GM21381 (cell line): ENCODE measurements around the gene BMP3.
A peak's percentile ranks its signal among the peaks of the same experiment; 100 is the strongest.

Experiments used
- ATAC-seq: cut with Tn5 transposase; IDR thresholded peaks from one replicate; pipeline ENCODE4 v1.9.1; 2021; ENCODE audit warnings: mild to moderate bottlenecking, moderate library complexity; ENCODE audit not compliant: unreplicated experiment

The BMP3 gene

GRCh38 chr4:81040012-81040659 lies 9.6 kb downstream of the BMP3 start:
- ATAC-seq, result no peak

- ATAC-seq, result no peak
These were observed 12.3 kb downstream of the BMP3 start for GRCh38 chr4:81042578-81043365.

GRCh38 chr4:81049330-81049729 lies 18.8 kb downstream of the BMP3 start:
- ATAC-seq, result no peak

- ATAC-seq, result no peak
These were observed 19.4 kb downstream of the BMP3 start for GRCh38 chr4:81049907-81050306.

- ATAC-seq, result peak; percentile 99
These were observed 21.9 kb downstream of the BMP3 start for GRCh38 chr4:81052119-81053068.

GRCh38 chr4:81058621-81059020 lies 28.1 kb downstream of the BMP3 start:
- no peak for ATAC-seq

GRCh38 chr4:81060587-81061343 lies 30.3 kb downstream of the BMP3 start:
- no peak for ATAC-seq

- ATAC-seq, result no peak
These were observed 30.8 kb downstream of the BMP3 start for GRCh38 chr4:81061344-81061730.

GRCh38 chr4:81062001-81062400 lies 31.5 kb downstream of the BMP3 start:
- no peak for ATAC-seq

GRCh38 chr4:81065446-81065845 lies 34.9 kb downstream of the BMP3 start:
- no peak for ATAC-seq

- ATAC-seq, result peak; percentile 97
These were observed 39.3 kb downstream of the BMP3 start for GRCh38 chr4:81069706-81070331.

- no peak for ATAC-seq
These were observed 40.5 kb downstream of the BMP3 start for GRCh38 chr4:81071013-81071412.

- ATAC-seq, result no peak
These were observed 50.6 kb downstream of the BMP3 start for GRCh38 chr4:81081156-81081555.

GRCh38 chr4:81084029-81084428 lies 53.5 kb downstream of the BMP3 start:
- no peak for ATAC-seq

- no peak for ATAC-seq
These were observed 54.1 kb downstream of the BMP3 start for GRCh38 chr4:81084634-81085033.

- no peak for ATAC-seq
These were observed 54.8 kb downstream of the BMP3 start for GRCh38 chr4:81085291-81085690.

GRCh38 chr4:81085979-81086378 lies 55.5 kb downstream of the BMP3 start:
- no peak for ATAC-seq

GRCh38 chr4:81093720-81094401 lies 63.4 kb downstream of the BMP3 start:
- ATAC-seq, result no peak

- no peak for ATAC-seq
These were observed 64.9 kb downstream of the BMP3 start for GRCh38 chr4:81095389-81095788.

- no peak for ATAC-seq
These were observed 66.1 kb downstream of the BMP3 start for GRCh38 chr4:81096566-81096965.
